KMS-11 (cell line): ENCODE results near the gene PIGC.

ENCODE experiments used
- H2AFZ ChIP-seq: fragments of 200-600 bp; sonication (generic); 2 replicates; pipeline ENCODE4 v1.6.1; 2016; ENCODE audit warnings: antibody characterized with exemption, mixed run types, low read depth
- H3K27ac ChIP-seq: fragments of 200-600 bp; sonication (generic); 2 replicates; pipeline ENCODE4 v1.6.1; 2016; ENCODE audit warnings: mild to moderate bottlenecking, mixed run types
- H3K27me3 ChIP-seq: fragments of 200-600 bp; sonication (generic); 2 replicates; pipeline ENCODE4 v1.6.1; 2017; ENCODE audit warnings: mild to moderate bottlenecking, low read depth, mixed run types, moderate library complexity; ENCODE audit not compliant: insufficient read depth
- H3K36me3 ChIP-seq: fragments of 200-600 bp; sonication (generic); 2 replicates; pipeline ENCODE4 v1.6.1; 2017; ENCODE audit warnings: mild to moderate bottlenecking, mixed run types; ENCODE audit not compliant: insufficient read depth
- H3K4me1 ChIP-seq: fragments of 200-600 bp; sonication (generic); 2 replicates; pipeline ENCODE4 v1.6.1; 2016; ENCODE audit warnings: mild to moderate bottlenecking, low read depth, mixed run types; ENCODE audit not compliant: poor library complexity, severe bottlenecking
- H3K4me2 ChIP-seq: fragments of 200-600 bp; sonication (generic); 2 replicates; pipeline ENCODE4 v1.7.0; 2016; ENCODE audit warnings: mild to moderate bottlenecking, mixed run types
- H3K4me3 ChIP-seq: fragments of 200-600 bp; sonication (generic); IDR thresholded peaks from 2 replicates; pipeline ENCODE4 v1.6.1; 2017; ENCODE audit warnings: low read depth, low read length, mixed read lengths; ENCODE audit not compliant: insufficient read depth
- H3K79me2 ChIP-seq: fragments of 200-600 bp; sonication (generic); 2 replicates; pipeline ENCODE4 v1.6.1; 2016; ENCODE audit warnings: low read depth, mixed run types; ENCODE audit not compliant: insufficient read depth
- H3K9ac ChIP-seq: fragments of 200-600 bp; sonication (generic); 2 replicates; pipeline ENCODE4 v1.6.1; 2016; ENCODE audit warnings: mild to moderate bottlenecking, mixed run types
- H4K20me1 ChIP-seq: fragments of 200-600 bp; sonication (generic); 2 replicates; pipeline ENCODE4 v1.6.1; 2016; ENCODE audit warnings: mild to moderate bottlenecking, mixed run types; ENCODE audit not compliant: insufficient read depth
- TF ChIP-seq, protein P1 (sequence below): fragments of 200-600 bp; sonication (generic); conservative IDR thresholded peaks from 2 replicates; pipeline ENCODE4 v1.6.1; 2017; ENCODE audit warnings: low read depth, mild to moderate bottlenecking, antibody characterized with exemption, low read length, moderate library complexity, mixed read lengths

Gene PIGC

DNA sequence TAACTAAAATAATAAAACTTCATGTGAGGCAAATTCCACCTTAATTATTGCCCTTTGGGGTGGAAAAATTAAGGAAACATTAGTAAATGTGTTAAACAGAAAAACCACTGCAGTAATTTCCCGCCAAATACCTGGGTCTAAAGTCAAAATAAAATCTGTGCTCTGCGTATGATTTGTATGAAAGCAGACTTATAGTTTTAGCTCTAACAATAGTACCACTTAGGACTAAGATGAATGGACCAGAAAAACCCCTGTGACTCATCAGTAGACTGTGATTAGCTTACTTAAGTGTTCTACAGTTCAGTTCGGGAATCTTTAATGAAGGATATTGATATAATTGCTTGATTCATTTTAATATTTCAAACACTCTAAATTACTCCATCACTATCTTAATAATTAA is 46.6 kb downstream of the PIGC start:
- Histone ChIP-seq H3K4me2 (no peak overlapping the region), H2AFZ (no peak overlapping the region), H3K27ac (no peak overlapping the region), H3K36me3 (no peaks in the 10 kb centered on the region), H3K79me2 (no peaks in the 10 kb centered on the region), H3K9ac (no peak overlapping the region), H3K4me1 (peaks cover 20% of the 10 kb centered on the region), H4K20me1 (no peaks in the 10 kb centered on the region), H3K4me3 (no peak overlapping the region), H3K27me3 (peaks cover 5% of the 10 kb centered on the region; the same call in 1 of the 2 replicates)
- TF ChIP-seq, protein P1, sequence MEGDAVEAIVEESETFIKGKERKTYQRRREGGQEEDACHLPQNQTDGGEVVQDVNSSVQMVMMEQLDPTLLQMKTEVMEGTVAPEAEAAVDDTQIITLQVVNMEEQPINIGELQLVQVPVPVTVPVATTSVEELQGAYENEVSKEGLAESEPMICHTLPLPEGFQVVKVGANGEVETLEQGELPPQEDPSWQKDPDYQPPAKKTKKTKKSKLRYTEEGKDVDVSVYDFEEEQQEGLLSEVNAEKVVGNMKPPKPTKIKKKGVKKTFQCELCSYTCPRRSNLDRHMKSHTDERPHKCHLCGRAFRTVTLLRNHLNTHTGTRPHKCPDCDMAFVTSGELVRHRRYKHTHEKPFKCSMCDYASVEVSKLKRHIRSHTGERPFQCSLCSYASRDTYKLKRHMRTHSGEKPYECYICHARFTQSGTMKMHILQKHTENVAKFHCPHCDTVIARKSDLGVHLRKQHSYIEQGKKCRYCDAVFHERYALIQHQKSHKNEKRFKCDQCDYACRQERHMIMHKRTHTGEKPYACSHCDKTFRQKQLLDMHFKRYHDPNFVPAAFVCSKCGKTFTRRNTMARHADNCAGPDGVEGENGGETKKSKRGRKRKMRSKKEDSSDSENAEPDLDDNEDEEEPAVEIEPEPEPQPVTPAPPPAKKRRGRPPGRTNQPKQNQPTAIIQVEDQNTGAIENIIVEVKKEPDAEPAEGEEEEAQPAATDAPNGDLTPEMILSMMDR: no peak

DNA sequence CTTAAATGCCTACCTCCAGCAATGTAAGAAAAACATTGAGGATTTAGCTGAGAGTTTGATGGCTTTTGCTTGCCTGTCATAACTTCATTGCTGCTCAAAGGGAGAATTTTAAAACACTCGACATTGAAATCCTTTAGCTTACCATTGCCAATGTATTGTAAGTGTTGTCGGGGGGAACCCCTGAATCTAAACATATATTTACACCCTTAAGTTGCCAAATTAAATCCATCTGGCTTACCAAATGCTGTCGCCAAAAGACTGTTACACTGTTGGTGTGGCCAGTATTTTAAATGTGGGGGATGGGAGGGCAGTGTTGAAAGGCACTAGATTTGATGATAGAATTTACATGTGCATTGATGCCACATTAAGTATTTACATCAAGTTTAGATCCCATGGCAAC is 48.3 kb downstream of the PIGC start:
- H3K36me3 ChIP-seq: no peaks in the 10 kb centered on the region
- no peak overlapping the region for H3K27ac ChIP-seq
- no peak overlapping the region for H3K9ac ChIP-seq
- H3K4me2 ChIP-seq: no peak overlapping the region
- peaks cover 5% of the 10 kb centered on the region; the same call in 1 of the 2 replicates for H3K27me3 ChIP-seq
- no peak overlapping the region for H2AFZ ChIP-seq
- no peak overlapping the region for H3K4me3 ChIP-seq
- H4K20me1 ChIP-seq: no peaks in the 10 kb centered on the region
- no peaks in the 10 kb centered on the region for H3K79me2 ChIP-seq
- TF ChIP-seq, protein P1: no peak
- peaks cover 34% of the 10 kb centered on the region for H3K4me1 ChIP-seq

DNA sequence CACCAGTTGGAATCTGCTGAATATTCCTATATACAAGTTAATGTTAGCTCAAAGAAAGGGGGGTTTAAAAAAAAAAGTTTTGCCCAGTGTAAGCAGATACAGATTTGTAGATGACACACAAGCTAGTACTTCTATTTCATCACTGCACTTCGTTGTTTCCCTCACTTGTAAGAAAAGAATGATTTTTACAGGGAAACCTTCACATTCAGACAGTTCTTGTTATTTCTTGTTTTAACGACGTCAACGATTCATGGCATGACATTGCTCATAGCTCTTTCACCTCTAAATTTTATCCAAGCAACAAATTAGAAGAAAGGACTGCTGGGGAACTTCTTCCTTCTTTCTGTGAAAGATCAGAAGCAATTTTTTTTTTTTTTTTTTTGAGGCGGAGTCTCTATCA is 49.1 kb downstream of the PIGC start:
- Histone ChIP-seq H3K27ac (no peak overlapping the region), H2AFZ (no peak overlapping the region), H3K4me2 (peak overlapping the region; percentile 37), H3K9ac (no peak overlapping the region), H3K4me3 (no peak overlapping the region), H3K79me2 (no peaks in the 10 kb centered on the region), H3K27me3 (peaks cover 5% of the 10 kb centered on the region; the same call in 1 of the 2 replicates), H4K20me1 (no peaks in the 10 kb centered on the region), H3K36me3 (no peaks in the 10 kb centered on the region), H3K4me1 (peaks cover 36% of the 10 kb centered on the region)
- TF ChIP-seq, protein P1: no peak

DNA sequence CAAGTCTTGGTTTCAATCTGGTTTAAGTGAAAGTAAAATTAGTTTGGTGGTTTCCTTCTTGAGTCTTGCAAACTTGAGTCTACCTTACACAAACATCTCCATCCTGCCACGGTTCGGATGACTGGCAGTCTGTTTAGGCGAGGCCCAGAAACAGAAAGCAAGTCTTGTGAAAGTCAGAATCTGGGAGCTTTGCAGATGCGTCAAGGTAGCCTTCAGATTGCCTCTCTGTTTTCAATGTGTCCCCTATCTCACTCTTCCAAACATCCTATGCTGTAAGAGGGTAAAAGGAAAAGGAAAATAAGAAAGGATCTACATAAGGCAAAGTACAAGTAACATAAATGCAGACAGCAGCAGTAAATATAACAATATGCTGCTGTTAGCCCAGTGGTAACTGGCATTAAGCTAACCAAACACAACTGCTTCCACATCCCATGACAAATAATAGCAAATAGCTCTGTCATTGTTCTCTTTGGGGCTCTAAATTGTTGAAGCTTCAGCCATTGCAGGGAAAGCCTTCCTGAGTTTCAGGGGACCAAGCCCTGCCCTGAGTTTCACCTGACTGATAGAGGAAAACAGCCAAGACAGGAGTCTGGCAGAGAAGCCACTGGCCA is 49.6 kb downstream of the PIGC start:
- Histone ChIP-seq H3K27me3 (peaks cover 5% of the 10 kb centered on the region; the same call in 1 of the 2 replicates), H3K9ac (no peak overlapping the region), H3K4me1 (peaks cover 36% of the 10 kb centered on the region), H2AFZ (no peak overlapping the region), H3K27ac (no peak overlapping the region), H3K4me2 (peak overlapping the region; percentile 37), H3K36me3 (no peaks in the 10 kb centered on the region), H3K4me3 (no peak overlapping the region), H4K20me1 (no peaks in the 10 kb centered on the region), H3K79me2 (no peaks in the 10 kb centered on the region)
- TF ChIP-seq, protein P1: no peak
